Stimulated activated memory B cell treated with anti-CD40 and anti-IgM and Interleukin-4, amounts not matched to agents 10 μg/mL and 1 μg/mL and 100 μg/mL, for 72 hours (primary cell): ENCODE data around the gene WBP2.

Source experiments
- ATAC-seq: fragments of 150-1000 bp; cut with Tn5 transposase; 2 replicates; pipeline ENCODE4 v1.10.0; 2021
- H3K27ac Mint-ChIP-seq: one replicate; pipeline ENCODE4 v1.8.0; 2022; ENCODE audit warnings: mild to moderate bottlenecking, mixed read lengths
- H3K27me3 Mint-ChIP-seq: one replicate; pipeline ENCODE4 v1.8.0; 2022; ENCODE audit warnings: mixed read lengths
- H3K36me3 Mint-ChIP-seq: one replicate; pipeline ENCODE4 v1.8.0; 2022; ENCODE audit warnings: mixed read lengths
- H3K4me1 Mint-ChIP-seq: one replicate; pipeline ENCODE4 v1.8.0; 2022; ENCODE audit warnings: mixed read lengths
- H3K4me3 Mint-ChIP-seq: one replicate; pipeline ENCODE4 v1.8.0; 2022; ENCODE audit warnings: mild to moderate bottlenecking, moderate library complexity, mixed read lengths
- H3K9me3 Mint-ChIP-seq: one replicate; pipeline ENCODE4 v1.8.0; 2022; ENCODE audit warnings: mixed read lengths

The WBP2 gene

DNA sequence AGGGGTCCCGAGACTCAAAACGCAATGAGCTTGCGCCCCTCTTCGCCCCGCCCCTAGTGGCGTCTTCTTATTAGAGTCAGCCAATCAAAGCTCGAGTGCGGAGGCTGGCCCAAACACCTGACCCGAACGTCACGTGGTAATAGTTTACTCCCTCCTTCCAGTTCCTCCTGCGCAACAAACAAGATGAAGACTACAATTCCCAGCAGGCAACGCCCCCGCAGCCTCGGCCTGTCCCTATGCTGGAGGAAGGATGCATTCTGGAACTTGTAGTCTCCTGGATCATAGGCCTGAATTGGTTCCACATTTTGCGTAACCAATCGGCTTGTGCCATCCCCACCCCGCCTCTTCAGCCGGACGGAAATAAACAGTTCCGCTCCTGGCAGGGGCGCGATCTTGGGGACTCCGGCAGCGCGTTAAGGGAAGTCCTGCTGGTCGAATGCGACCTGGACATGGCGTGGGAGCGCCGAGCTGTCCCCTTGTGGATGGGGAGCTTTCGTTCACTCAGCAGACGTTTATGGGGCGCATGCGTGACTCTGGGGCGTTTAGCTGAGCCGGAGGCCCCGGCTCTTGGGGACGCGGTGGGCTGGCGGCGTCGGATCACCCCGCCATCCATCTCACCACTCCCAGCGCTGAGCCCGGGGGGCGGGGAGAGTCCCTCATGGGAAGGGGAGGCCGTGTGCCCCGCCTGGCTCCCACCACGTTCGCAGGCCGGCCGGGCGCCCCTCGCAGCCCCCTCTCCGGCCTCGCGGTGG, at the start of gene WBP2:
Gene WBP2, minus strand, starts transcription at position 26 of the 752 bp plus-strand sequence. CDS start 38 bp downstream, outside the sequence.
- H3K4me3 Mint-ChIP-seq = no peak within 1 kb of the TSS
- H3K36me3 Mint-ChIP-seq = no peaks in the 10 kb centered on the region

DNA sequence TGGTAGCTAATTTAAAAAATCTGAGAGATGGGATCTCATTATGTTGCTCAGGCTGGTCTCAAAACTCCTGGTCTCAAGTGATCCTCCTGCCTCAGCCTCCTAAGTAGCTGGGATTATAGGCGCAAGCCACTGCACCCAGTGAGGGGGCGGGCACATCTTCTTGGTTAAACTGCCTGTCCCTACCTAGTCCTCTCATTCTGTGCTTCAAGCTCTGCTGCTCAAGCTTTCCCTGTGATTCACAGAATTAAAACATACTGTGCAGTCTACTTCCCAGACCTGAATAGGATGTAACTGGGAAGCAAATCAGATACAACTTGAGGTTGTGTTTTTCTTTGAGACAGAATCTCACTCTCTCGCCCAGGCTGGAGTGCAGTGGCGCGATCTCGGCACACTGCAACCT, 47.3 kb upstream of the WBP2 start:
- no peaks in the 10 kb centered on the region for H3K9me3 Mint-ChIP-seq
- H3K4me1 Mint-ChIP-seq = peaks cover 20% of the 10 kb centered on the region
- no peak overlapping the region for H3K27ac Mint-ChIP-seq
- no peaks in the 10 kb centered on the region for H3K27me3 Mint-ChIP-seq
- no peak for ATAC-seq
- no peak overlapping the region for H3K4me3 Mint-ChIP-seq
- H3K36me3 Mint-ChIP-seq = peaks cover 34% of the 10 kb centered on the region

More for the DNA sequence above, at the start of gene WBP2:
- Mint-ChIP-seq H3K27me3 (no peaks in the 10 kb centered on the region), H3K9me3 (no peaks in the 10 kb centered on the region), H3K27ac (no peak within 1 kb of the TSS), H3K4me1 (peaks cover 39% of the 10 kb centered on the region)
- ATAC-seq = peak; percentile 94

DNA sequence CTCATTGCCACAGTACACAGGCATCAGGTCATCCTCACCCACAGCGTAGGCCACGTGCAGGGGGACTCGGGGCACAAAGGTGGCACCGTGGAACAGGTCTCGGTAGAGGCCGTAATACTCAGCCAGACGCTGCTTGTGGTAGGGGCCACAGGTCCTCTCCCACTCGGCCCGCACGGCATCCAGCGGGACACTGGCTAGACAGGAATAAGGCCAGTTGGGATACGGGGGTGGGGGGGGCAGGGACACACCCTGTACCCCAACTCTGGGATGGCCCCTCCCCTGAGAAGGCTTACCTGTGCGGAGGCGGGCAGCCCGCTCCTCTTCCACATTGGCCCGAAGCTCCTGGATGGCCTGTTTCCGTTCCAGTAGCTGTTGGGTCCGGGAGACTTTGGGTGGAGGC, 46.6 kb upstream of the WBP2 start:
- Mint-ChIP-seq H3K4me1 (peaks cover 24% of the 10 kb centered on the region), H3K27me3 (no peaks in the 10 kb centered on the region), H3K36me3 (peaks cover 34% of the 10 kb centered on the region), H3K27ac (no peak overlapping the region), H3K4me3 (no peak overlapping the region), H3K9me3 (no peaks in the 10 kb centered on the region)
- no peak for ATAC-seq

GRCh38 chr17:75900691-75901533, 45.8 kb upstream of the WBP2 start:
- Mint-ChIP-seq H3K4me3 (no peak overlapping the region), H3K27me3 (no peaks in the 10 kb centered on the region), H3K4me1 (peaks cover 27% of the 10 kb centered on the region), H3K9me3 (no peaks in the 10 kb centered on the region), H3K27ac (no peak overlapping the region), H3K36me3 (peaks cover 34% of the 10 kb centered on the region)
- ATAC-seq = no peak

- ATAC-seq = no peak
- H3K27ac Mint-ChIP-seq = no peak overlapping the region
- H3K9me3 Mint-ChIP-seq = no peaks in the 10 kb centered on the region
- H3K4me3 Mint-ChIP-seq = no peak overlapping the region
- H3K36me3 Mint-ChIP-seq = peaks cover 38% of the 10 kb centered on the region
- H3K4me1 Mint-ChIP-seq = peaks cover 32% of the 10 kb centered on the region
- H3K27me3 Mint-ChIP-seq = no peaks in the 10 kb centered on the region
Observed at GRCh38 chr17:75899767-75900468, 44.8 kb upstream of the WBP2 start.

DNA sequence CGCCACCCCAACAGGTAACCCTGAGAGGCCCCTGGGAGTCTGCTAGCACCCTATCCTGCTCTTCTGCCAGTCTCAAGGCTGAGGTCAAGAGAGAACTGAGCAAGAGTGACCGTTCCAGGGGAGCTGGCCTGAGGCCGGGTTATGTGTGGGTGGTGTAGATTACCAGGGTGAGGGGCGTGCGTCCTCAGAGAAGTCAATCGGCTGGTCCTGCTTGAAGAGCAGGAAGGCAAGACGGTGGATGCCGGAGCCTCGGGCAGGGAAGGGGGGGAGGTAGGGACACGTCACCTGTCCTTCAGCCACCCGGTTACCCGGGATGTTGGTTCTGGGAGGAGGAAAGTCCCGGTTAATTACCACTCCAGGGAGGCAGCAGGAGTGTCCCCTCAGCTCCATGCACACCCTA, 44.2 kb upstream of the WBP2 start:
- peaks cover 38% of the 10 kb centered on the region for H3K4me1 Mint-ChIP-seq
- no peak overlapping the region for H3K4me3 Mint-ChIP-seq
- peaks cover 39% of the 10 kb centered on the region for H3K36me3 Mint-ChIP-seq
- peak overlapping the region; percentile 19 for H3K27ac Mint-ChIP-seq
- ATAC-seq = no peak
- no peaks in the 10 kb centered on the region for H3K27me3 Mint-ChIP-seq
- H3K9me3 Mint-ChIP-seq = no peaks in the 10 kb centered on the region

- Mint-ChIP-seq H3K27ac (peak overlapping the region; percentile 19), H3K36me3 (peaks cover 39% of the 10 kb centered on the region), H3K4me3 (no peak overlapping the region), H3K4me1 (peaks cover 39% of the 10 kb centered on the region), H3K9me3 (no peaks in the 10 kb centered on the region), H3K27me3 (no peaks in the 10 kb centered on the region)
- no peak for ATAC-seq
Observed at GRCh38 chr17:75898791-75899190, 43.7 kb upstream of the WBP2 start.

GRCh38 chr17:75898065-75898464, 42.9 kb upstream of the WBP2 start:
- H3K27me3 Mint-ChIP-seq = no peaks in the 10 kb centered on the region
- H3K27ac Mint-ChIP-seq = no peak overlapping the region
- peak overlapping the region; percentile 65 for H3K4me3 Mint-ChIP-seq
- H3K36me3 Mint-ChIP-seq = peaks cover 39% of the 10 kb centered on the region
- no peak for ATAC-seq
- peaks cover 41% of the 10 kb centered on the region for H3K4me1 Mint-ChIP-seq
- no peaks in the 10 kb centered on the region for H3K9me3 Mint-ChIP-seq

GRCh38 chr17:75897160-75898019, 42.3 kb upstream of the WBP2 start:
- H3K4me3 Mint-ChIP-seq = peak overlapping the region; percentile 65
- no peaks in the 10 kb centered on the region for H3K27me3 Mint-ChIP-seq
- H3K4me1 Mint-ChIP-seq = peaks cover 41% of the 10 kb centered on the region
- H3K36me3 Mint-ChIP-seq = peaks cover 39% of the 10 kb centered on the region
- no peak for ATAC-seq
- peak overlapping the region; percentile 87 for H3K27ac Mint-ChIP-seq
- H3K9me3 Mint-ChIP-seq = no peaks in the 10 kb centered on the region

DNA sequence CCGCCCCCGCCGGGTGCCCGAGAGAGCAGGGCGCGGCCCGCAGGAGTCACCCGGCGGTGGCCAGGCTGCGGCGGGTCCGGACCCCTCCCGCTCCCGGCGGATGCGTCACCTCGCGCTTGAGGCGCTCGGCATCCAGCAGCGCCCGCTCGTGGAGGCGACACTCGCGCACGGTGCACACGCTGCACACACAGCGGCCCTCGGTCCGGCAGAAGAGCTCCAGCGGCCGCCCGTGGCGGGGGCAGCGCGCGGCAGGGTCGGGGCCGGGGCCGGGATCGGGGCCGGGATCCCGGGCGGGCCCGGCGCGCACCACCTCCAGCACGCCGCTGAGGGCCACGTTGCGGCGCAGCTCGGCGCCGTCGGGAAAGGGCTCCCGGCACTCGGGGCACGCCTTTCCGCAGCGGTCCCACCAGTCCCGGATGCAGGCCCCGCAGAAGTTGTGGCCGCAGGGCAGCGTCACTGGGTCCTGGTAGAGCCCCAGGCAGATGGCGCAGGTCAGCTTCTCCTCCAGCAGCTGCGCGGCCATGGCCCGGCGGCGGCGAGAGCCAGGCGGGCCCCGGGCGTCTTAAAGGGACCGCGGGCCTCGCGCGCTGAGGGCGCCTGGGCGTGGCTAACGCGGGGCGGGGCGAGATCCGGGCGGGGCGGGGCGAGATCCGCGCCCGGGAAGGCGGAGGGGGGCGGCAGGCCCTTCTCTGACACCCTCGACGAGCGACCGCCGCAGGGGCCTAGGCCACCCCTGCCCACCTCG, 41.5 kb upstream of the WBP2 start, which contains the start of gene TRIM65:
Gene TRIM65, minus strand, starts transcription at position 537 of the 745 bp plus-strand sequence. Its CDS starts 14 bp downstream, at position 523.
- Mint-ChIP-seq H3K27ac (peak within 1 kb of the TSS; percentile 87), H3K36me3 (peaks cover 38% of the 10 kb centered on the region), H3K27me3 (no peaks in the 10 kb centered on the region), H3K9me3 (no peaks in the 10 kb centered on the region), H3K4me3 (peak within 1 kb of the TSS; percentile 75), H3K4me1 (peaks cover 41% of the 10 kb centered on the region)
- ATAC-seq = peak; percentile 90

- Mint-ChIP-seq H3K36me3 (peaks cover 33% of the 10 kb centered on the region), H3K27me3 (no peaks in the 10 kb centered on the region), H3K9me3 (no peaks in the 10 kb centered on the region), H3K4me3 (peak overlapping the region; percentile 75), H3K4me1 (peaks cover 42% of the 10 kb centered on the region), H3K27ac (peak overlapping the region; percentile 87)
- ATAC-seq = no peak
Observed at GRCh38 chr17:75895370-75896155, 40.4 kb upstream of the WBP2 start.

DNA sequence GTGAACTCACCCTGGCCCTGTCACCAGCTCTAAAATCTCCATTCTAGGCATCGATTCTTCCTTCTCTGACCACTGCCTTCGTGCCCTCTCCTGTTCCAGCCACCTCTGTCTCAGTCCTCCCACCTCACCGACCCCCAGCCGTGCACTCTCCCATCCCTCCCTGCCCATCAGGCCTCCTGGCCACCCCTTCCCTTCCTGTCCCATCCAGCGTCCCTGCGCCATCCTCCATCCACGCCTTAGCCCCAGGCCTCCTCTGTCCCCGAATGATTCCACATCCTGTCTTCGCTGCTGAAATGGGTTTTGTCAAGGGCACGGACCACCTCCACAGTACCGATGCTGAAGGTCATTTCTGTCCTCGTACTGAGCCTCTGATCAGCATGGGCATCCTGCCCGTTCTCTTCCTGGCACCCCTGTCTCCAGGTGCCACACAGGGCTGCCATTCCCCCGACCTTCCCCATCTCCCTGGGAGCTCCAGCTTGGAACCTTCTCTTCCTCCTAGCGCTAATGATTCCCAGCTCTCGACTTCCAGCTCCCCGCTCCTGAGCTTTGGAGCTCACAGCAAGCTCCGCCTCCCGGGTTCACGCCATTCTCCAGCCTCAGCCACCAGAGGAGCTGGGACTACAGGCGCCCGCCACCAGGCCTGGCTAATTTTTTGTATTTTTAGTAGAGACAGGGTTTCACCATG, 39.1 kb upstream of the WBP2 start:
- no peak for ATAC-seq
- H3K27ac Mint-ChIP-seq = peak overlapping the region; percentile 87
- peaks cover 47% of the 10 kb centered on the region for H3K4me1 Mint-ChIP-seq
- H3K9me3 Mint-ChIP-seq = no peaks in the 10 kb centered on the region
- peak overlapping the region; percentile 16 for H3K4me3 Mint-ChIP-seq
- H3K36me3 Mint-ChIP-seq = peaks cover 35% of the 10 kb centered on the region
- no peaks in the 10 kb centered on the region for H3K27me3 Mint-ChIP-seq
